H54 (cell line): ENCODE measurements around the gene OR8A1.
A peak's percentile ranks its signal among the peaks of the same experiment; 100 is the strongest.
"Not testable (repeated sequence)": the region's sequence is repeated elsewhere in the genome, so short reads cannot be mapped to it uniquely, and the experiment has no call there.

Experiments used
- DNase-seq: peaks from one replicate; pipeline ENCODE4 v3.0.0; 2011; ENCODE audit warnings: low spot score, mixed read lengths; ENCODE audit not compliant: insufficient read length
- FAIRE-seq: peaks from 3 replicates; lab custom pipeline; 2011; peaks lifted over from hg19 to GRCh38; lab: Jason Lieb, UNC
- POLR2A ChIP-seq: IDR thresholded peaks from 2 replicates; pipeline ENCODE4 v1.6.1; 2011; ENCODE audit warnings: low read depth, mild to moderate bottlenecking, low read length

OR8A1 gene

GRCh38 chr11:124578761-124579160 lies 9.0 kb downstream of the OR8A1 start:
- DNase-seq (no peak), FAIRE-seq (no peak)
- TF ChIP-seq POLR2A: no peak

- TF ChIP-seq POLR2A: no peak
- no peak for FAIRE-seq
- no peak for DNase-seq
Measured at GRCh38 chr11:124581817-124582216, 12.0 kb downstream of the OR8A1 start.

- TF ChIP-seq POLR2A: no peak
- no peak for FAIRE-seq
- no peak for DNase-seq
Measured at GRCh38 chr11:124582565-124582964, 12.8 kb downstream of the OR8A1 start.

- TF ChIP-seq POLR2A: no peak
- DNase-seq (no peak), FAIRE-seq (no peak)
Measured at GRCh38 chr11:124583781-124584180, 14.0 kb downstream of the OR8A1 start.

- DNase-seq (no peak), FAIRE-seq (no peak)
Measured at GRCh38 chr11:124584681-124585372, 15.0 kb downstream of the OR8A1 start.

GRCh38 chr11:124586238-124586860 lies 16.6 kb downstream of the OR8A1 start:
- no peak for FAIRE-seq
- DNase-seq: no peak
- no peak for TF ChIP-seq POLR2A

More at GRCh38 chr11:124584681-124585372, 15.0 kb downstream of the OR8A1 start:
- no peak for TF ChIP-seq POLR2A

GRCh38 chr11:124591430-124591829 lies 21.6 kb downstream of the OR8A1 start:
- FAIRE-seq: no peak
- TF ChIP-seq POLR2A: no peak
- DNase-seq: no peak

- FAIRE-seq: no peak
- no peak for TF ChIP-seq POLR2A
- no peak for DNase-seq
Measured at GRCh38 chr11:124592627-124593026, 22.8 kb downstream of the OR8A1 start.

GRCh38 chr11:124595302-124595701 lies 25.5 kb downstream of the OR8A1 start:
- TF ChIP-seq POLR2A: no peak
- DNase-seq (no peak), FAIRE-seq (no peak)

GRCh38 chr11:124597626-124598025 lies 27.8 kb downstream of the OR8A1 start:
- no peak for DNase-seq
- TF ChIP-seq POLR2A: no peak
- FAIRE-seq: no peak

- no peak for TF ChIP-seq POLR2A
- FAIRE-seq: no peak
- no peak for DNase-seq
Measured at GRCh38 chr11:124600621-124601320, 31.0 kb downstream of the OR8A1 start.

- DNase-seq (peak; percentile 42), FAIRE-seq (peak; percentile 95)
Measured at GRCh38 chr11:124602193-124602592, 32.4 kb downstream of the OR8A1 start.

GRCh38 chr11:124602723-124603122 lies 32.9 kb downstream of the OR8A1 start:
- FAIRE-seq, DNase-seq: not testable (repeated sequence)

More at GRCh38 chr11:124602193-124602592, 32.4 kb downstream of the OR8A1 start:
- TF ChIP-seq POLR2A: no peak

GRCh38 chr11:124605719-124606118 lies 35.9 kb downstream of the OR8A1 start:
- no peak for FAIRE-seq
- no peak for DNase-seq
- TF ChIP-seq POLR2A: no peak
